Iris pigment epithelial cell (primary cell): Measurements from ENCODE around the gene UBR7.
"Not testable (repeated sequence)": the region's sequence is repeated elsewhere in the genome, so short reads cannot be mapped to it uniquely, and the experiment has no call there.

Experiments used
- DNase-seq: peaks from one replicate; pipeline ENCODE4 v3.0.0-alpha.2; 2011; ENCODE audit warnings: low read depth

Gene UBR7

GRCh38 chr14:93195316-93195999 is 11.6 kb upstream of the UBR7 start:
- DNase-seq = no peak

- no peak for DNase-seq
Observed at GRCh38 chr14:93199031-93199430, 8.0 kb upstream of the UBR7 start.

- no peak for DNase-seq
Observed at GRCh38 chr14:93200553-93200952, 6.5 kb upstream of the UBR7 start.

DNA sequence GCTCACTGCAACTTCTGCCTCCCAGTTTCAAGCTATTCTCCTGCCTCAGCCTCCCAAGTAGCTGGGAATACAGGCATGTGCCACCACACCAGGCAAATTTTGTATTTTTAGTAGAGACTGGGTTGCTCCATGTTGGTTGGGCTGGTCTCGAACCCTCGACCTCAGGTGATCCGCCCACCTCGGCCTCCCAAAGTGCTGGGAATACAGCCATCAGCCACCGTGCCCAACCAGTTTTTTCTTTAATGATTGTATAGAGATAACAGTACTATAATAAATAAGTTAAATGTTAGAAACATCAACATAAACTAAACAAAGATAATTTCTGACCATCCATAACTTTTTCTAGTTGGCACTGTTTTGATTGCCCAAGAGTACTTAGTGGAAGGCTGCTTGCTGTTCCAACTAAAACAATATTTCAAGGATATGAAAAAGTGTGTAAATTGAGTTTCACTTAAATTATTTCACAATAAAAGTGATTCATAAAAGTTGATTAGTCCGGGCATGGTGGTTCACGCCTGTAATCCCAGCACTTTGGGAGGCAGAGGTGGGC is 5.8 kb upstream of the UBR7 start:
- DNase-seq = no peak

DNA sequence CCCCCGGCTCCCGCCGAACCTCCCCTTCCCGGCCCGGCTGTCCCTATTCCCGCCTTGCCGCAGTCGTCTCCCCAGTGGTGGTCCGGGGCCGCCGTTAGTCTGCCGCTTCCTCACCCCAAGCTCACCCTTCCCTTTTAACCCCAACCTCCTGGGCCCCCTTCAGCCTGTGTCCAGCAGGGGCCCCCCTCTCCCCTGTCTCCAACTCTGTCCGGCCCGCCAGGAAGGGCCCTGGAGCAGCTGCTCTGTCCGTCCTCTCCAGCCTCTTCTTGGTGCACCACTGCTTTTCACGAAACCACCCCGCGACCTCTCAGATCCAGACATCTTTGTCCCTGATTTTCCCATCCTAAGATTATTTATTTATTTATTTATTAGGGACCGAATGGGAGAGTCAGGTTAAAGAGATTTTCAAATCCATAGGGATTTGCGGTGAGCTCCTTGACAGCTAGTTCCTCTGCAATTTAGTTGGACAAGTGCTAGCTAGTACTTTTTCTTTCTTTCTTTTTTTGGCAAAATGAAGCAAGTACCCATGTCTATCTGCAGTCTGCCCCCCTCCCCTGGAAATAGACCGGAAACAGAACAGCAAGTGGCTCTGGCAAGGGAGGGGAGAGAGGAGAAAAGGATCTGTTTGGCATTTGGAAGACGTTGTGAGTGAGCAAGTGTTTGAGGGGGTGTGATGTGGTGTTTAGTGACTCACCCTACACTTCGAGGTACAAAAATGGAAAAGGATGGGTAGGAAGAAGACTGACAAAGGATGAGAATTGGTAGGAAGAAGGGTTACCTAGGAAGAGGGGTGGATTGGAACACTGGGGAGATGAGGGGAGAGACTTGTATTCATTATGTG is 632 bp downstream of the UBR7 start:
- peak; percentile 68 for DNase-seq

- DNase-seq = no peak
Observed at GRCh38 chr14:93212432-93212831, 5.4 kb downstream of the UBR7 start.

- no peak for DNase-seq
Observed at GRCh38 chr14:93214598-93214997, 7.5 kb downstream of the UBR7 start.

GRCh38 chr14:93219103-93219726 is 12.2 kb downstream of the UBR7 start:
- peak; percentile 73 for DNase-seq

DNA sequence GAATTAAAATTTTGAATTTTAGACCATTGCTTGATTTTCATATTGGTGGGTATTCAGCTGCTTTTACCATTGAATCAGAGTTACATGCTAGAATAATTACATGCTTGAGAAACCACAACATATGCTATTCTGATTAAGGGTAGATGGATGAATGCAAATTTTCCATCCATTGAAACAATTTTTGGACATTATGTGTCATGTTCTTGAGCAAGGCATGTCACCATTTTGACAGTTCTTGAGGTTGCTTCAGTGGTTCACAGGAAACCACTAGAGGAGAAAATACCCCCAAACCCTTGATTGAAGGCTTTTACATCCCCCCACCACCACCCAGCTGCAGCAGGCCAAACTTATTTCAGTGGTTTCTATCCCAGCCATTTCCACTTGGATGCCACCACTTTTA is 13.5 kb downstream of the UBR7 start:
- DNase-seq = no peak

DNA sequence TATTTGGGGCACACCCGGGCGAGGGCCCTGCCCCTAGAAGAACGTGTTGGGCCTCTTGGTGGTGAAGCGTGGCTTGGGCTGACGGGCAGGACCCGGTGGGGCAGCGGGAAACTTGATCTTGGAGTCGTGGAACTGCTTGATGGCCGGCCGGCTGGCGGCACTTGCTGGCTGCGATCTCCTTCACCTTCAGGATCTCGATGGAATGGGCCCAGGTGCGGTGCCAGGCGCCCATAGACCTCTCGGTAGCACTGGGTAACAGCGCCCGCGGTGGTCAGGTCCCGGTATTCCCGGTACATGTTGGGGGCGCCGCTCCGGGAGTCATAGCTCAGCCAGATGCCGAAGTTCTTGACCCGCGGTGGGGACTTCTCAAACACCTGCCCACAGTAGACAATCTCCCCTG is 16.5 kb downstream of the UBR7 start:
- DNase-seq = no peak

GRCh38 chr14:93228550-93228949 is 21.5 kb downstream of the UBR7 start:
- no peak for DNase-seq

GRCh38 chr14:93230539-93230938 is 23.5 kb downstream of the UBR7 start:
- DNase-seq = no peak

GRCh38 chr14:93231129-93231979 is 24.3 kb downstream of the UBR7 start:
- peak; percentile 57 for DNase-seq

DNA sequence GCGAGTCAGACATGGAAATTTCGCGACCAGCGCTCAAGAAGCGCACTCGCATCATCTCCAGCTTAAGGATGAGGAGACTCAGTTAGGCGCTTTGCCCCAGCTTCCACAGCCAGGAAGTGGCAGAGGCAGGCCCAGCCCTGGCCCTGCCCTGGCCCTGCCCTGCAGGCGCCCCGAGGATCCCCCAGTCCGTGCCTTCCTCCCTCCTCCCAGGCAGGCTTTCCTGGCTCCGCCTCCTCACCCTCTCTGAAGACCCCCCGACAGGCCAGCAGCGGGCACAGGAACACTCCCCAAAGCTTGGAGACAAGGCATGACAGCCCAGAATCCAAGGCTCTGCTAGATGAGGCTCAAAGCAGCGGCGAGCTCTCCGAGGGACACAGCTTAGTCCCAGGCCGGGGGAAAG is 25.1 kb downstream of the UBR7 start:
- DNase-seq = no peak

DNA sequence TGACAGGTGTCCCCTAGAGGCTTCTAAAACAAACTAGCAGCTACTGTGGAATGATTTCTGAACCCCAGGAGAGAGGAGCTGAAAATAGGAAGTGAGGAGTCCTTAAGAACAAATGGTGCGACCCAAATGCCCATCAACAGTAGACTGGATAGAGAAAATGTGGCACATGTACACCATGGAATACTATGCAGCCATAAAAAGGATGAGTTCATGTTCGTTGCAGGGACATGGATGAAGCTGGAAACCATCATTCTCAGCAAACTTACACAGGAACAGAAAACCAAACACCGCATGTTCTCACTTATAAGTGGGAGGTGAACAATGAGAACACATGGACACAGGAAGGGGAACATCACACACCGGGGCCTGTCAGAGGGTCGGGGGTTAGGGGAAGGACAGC is 26.0 kb downstream of the UBR7 start:
- DNase-seq = not testable (repeated sequence)

GRCh38 chr14:93234798-93235197 is 27.7 kb downstream of the UBR7 start:
- DNase-seq = peak; percentile 66

DNA sequence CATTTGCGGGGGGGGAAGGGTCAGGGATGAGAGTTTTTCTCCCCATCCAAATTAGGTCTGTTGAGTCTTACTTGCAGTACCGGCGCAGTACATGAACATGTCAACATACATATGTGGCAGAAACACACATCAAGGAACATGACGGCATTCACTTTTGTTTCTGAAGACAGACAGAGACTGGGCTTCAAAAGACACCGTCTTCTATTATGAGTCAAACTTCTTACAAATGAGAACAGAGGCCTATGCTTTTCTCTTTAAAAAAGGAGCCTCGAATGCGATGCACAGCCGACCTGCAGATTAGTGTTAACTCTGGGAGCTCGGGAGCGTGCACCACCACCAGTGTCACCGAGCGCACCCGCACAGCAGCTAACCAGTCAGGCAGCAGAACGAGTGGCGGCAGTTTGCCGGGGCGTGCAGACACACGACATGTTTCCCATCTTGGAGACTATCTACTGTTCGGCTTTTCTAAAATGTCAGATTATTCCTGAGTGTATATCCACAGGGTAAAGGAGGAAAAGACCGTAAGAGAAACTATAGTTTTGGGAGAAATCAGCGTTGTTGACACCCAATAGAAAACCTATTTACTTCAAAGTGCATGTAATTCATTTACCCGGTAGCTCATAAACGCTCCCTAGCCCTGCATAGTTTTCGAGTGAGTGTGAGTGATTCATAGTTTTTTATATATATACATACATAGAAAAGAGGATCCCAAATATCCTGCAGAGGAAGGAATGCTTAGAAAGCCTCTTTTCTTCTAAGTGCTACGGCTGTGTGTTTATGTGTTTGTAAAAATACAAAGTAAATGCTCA is 33.0 kb downstream of the UBR7 start:
- DNase-seq = peak; percentile 84

DNA sequence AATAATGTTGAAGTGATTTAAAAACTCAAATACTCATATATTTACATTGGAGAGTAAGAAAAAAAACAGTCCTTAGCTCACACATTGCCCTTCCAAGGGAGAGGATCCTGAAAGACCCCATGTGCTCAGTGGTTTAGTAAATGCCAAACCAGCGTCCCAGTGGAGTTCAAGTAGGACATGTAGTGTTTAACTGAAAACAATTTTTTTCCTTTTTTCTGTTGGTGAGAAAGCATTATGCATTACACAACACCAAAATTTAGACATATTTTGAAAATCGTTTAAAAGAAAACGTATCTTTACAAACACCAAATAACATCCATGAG is 33.6 kb downstream of the UBR7 start:
- DNase-seq = no peak

DNA sequence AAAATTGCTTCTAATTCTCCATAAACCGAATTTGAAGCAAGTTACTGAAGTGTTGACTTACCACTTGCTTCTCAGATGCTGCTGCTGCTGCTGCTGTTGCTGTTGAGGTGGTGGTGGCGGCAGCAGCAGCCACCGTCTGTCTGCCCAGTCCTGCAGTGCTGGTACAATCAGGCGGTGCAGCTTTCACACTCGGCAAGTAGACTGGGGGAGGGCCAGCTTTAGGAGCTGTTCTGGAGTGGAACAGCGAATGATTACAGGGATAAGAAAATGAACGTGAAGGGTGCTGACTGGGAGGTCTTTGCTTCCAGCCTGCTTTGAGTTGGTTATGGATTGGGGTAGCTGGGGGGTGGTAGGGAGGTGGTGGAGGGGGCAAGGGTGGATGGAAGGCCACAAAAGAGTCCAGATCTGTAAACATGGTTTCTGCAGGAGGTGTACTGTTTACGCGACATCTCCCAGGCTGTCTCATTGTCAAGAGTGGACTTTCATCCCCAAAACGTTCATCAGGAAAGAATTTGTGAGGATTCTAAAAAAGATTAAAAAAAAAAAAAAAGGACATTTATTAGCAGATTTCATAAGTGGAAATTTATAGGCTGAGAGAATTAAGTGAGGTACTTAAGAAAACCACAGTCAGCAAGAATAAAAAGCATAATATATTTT is 38.8 kb downstream of the UBR7 start:
- no peak for DNase-seq

DNA sequence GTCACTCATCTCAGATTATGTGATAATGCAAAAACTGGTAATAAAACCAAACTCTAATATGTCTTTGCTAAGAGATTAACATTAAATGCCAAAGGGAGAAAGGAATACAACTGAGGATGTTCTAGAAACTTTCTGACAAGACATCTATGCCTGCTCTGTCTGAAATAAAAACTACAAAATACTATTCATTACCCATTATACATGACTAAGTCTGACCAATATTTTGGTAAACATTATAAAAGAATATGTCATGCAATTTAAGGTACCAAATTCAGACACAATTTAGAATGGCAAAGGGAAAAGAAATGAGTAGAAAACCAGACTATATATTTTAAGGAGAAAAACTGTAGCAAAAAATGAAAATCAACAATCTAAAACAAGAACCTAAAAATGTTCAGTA is 39.5 kb downstream of the UBR7 start:
- no peak for DNase-seq
